DMS153 treated with DMSO at 0.1 percent for 48 hours (cell line): ENCODE data around the gene TLR8.

Experiments
- DNase-seq: peaks from one replicate; lab custom pipeline; 2025; ENCODE audit not compliant: unreplicated experiment; lab: John Stamatoyannopoulos, UW

TLR8 gene

DNA sequence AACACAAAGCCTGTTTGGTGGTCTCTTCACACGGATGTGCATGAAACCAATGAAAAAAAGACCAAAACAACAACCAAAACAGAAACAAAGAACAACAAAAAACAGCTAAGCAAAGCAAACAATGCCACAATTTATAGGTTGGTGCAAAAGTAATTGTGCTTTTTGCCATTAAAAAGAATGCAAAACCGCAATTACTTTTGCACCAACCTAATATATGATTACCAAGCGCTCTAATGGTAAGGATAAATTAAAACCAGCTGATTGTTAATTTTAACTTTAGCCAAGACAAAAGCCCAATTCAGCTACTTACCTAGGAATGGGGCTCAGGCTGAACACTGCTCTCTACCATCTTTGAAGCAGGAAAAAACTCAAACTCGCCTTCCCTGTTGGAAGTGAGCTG is 39.1 kb downstream of the TLR8 start:
- no peak for DNase-seq

DNA sequence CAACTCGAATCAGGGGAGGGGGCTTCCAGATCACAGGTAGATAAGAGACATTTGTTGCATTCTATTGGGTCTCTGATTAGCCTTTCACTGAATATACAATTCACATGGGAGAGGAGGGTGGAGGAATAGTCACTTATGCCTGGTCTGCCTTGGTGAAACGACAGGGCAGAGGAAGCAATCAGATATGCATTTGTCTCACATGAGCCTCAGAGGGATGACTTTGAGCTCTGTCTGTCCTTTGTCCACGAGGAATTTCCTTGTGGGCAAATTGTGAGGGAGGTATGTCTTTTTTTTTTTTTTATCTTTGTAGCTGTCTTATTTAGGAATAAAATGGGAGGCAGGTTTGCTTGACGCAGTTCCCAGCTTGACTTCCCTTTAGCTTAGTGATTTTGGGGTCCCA is 40.0 kb downstream of the TLR8 start:
- DNase-seq: no peak

DNA sequence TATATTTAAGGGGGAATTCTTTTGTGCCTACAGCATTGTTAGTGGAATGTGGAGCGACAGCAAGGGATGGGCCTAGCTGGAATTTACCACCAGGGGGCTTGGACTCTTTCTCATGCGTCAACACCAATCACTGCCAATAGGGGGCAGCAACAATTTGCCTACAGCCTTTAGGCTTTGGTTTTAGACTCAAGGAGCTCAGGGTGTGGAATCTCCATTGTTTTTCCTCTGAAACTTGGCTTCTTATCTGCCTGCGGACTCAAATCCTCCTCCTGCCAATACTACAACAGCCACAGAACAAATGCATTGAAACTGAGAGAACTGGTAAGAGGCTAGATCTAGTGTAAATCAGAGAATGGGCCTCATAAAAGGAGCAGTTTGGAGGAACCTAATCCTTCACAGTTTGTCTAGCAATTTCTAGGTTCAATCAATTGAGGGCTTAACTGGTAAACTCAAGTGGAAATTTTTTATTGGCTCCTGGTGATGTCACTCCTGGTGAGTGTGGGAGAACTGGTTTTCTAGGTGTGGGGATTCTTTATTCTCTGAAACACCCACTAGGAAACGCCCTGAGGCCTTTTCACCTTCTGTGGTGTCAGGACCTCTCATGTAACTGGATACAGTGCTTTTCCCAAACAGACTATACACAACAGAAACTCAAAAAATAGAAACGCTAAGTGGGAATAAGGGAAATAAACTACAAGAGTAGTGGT is 40.6 kb downstream of the TLR8 start:
- DNase-seq: peak; percentile 68

DNA sequence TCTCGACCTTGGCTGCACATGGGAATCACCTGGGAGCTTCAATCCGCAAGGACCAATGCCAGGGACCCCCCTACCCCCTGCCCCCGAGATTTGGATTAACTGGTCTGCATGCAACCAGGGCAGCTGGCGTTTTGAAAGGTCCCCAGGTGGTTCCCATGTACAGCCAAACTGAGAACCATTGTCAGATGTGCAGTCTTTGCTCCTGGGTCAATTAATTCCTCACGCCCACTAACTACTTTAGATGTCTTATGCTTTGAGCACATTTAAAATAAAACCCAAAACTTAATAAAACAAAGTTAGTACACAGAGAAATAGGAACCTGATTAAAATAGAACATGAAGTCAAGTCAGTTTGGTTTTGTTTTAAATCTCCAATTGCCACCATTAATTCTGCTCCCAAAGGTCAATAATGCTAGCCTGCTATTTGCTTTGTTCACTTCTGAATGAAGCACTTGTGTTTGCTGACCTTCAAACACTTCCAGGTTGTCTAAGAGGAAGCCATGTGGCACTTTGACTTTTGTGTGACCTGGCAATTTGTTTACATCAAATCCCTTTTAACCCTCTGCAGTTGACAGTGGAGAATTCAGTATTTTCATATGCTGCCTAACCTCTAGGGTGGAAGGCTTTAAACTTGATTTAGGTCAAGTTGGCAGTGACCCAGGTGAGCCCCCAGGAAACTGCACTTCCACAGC is 41.3 kb downstream of the TLR8 start:
- no peak for DNase-seq

DNA sequence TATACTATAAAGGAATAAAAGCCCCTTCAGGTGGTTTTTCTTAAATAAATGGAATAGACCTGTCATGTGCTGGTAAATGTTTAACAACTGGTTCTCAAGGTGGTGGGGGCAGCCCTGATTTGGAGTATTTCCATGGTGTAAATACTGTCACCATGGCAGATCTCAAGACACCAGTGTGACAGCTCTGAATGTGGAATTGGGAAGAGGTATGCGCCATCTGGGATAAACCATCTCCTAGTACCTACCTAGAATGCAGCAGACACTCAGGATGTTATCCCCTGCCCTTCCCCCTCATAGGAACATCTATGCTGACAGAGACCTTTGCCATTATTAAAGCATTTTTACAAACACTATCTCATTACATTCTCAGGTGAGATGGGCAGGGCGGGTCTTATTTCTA is 42.1 kb downstream of the TLR8 start:
- DNase-seq: no peak

DNA sequence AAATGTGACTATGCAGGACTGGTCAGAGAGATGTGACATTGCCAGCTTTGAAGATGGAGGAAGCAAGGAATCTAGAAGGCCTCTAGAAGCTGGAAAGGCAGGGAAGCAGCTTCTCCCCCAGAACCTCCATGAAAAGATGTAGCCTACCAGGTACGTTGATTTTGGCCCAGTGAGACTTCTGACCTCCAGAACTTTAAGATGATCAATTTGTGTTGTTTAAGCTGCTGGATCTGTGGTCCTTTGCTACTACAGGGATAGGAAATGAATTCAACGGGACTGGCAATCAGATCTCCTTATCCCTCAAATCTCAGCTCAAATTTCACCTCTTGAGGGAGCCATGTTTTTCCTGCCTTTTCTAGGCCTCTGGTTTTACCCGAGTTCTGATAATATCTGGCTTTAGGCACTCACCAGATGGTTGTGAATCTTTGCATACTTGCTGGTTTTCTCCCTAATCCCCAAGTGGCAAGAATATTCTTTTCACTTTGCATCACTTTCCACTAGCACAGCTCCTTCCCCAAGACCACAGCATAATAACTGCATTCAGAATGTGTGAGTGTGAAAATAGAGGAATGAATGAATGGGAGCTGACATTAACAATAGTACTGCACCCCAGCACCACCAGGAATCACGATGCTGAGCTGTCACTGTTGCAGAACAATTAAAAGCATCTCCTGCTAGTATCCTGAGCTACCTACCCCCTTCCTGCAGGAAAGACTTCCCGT is 42.9 kb downstream of the TLR8 start:
- DNase-seq: no peak

DNA sequence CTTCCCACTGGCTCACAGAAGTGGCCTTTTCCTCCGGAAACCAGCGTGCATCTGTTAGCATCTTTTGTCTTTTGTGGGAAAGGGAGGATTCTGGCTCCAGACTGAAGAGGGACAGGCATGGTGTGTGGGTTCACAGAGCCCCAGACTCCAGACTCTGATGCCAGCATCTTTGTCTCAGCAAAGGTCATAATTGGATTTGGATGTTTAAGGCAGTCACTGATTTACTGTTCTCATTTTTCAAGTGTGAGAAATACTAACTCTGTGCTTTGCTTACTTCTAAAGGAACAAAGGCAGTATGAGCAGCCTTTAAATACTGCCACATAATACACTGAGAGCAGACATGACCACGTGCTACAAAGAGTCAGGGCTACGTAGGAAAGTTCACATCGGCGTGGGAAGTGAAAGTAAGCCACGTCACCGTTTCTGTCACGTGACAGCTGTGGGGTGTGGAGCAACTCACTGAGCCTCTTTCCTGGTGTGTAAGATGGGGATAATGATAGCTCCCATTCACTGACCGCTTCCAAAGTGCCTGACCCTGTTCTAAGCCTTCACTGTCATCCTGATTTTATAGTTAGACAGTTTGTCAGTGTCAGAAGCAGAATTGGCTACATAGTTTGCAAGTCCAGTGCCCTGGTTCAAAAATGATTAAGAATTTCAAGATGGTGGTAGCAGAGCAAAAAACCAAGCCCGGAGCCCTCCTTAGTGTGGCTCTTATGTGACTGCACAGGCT is 43.7 kb downstream of the TLR8 start:
- no peak for DNase-seq

DNA sequence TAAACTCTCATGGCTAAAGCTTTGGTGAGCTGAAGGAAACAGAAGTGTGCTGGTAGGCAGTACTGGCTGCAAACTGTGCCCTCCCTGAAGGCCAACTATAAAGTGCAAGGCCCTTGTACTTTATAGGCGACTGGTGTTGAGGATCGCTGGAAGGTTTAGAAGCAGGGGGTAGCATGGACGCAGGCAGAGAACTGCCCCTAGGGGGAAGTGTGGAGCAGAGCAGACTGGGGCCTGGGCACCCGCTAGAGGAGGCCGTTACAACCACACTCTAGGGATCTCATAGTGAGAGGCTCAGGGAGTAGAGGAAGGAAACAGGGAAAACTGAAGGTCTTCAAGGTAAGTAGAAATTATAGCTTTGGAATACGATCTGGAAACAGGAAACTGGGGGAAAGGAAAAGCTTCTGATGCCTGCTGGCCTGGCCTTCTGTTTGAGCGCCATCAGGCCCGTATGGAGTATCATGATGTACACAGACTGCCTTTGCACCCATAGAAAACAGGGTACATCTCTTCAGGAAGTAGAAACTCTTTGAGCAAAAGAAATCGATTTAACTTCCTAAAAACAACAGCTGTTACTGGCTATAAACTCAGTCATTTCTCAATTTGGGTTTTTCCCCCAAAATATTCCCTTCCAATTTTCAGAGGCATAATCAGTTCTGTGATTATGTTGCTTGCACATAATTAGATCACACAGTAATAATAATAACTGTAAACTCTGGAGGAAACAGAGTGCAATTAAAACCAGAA is 44.6 kb downstream of the TLR8 start:
- DNase-seq: no peak

DNA sequence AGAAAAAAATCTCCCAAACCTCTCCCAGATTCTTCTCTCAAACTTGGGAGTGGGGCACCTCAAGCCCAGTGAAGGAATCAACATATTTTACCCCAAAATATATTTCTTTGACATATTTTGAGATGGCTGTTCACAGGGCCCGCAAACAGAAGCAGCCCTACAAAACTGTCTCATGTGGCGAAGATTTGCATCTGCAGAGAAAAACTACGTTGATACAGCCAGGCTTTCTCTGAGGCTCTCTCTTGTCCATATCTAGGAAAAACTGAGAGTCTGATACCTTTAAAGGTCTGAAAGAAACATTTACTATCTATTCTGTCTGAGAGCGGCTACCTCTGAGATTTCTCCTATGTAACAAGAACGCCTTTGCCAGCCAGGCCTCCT is 45.2 kb downstream of the TLR8 start:
- DNase-seq: no peak

DNA sequence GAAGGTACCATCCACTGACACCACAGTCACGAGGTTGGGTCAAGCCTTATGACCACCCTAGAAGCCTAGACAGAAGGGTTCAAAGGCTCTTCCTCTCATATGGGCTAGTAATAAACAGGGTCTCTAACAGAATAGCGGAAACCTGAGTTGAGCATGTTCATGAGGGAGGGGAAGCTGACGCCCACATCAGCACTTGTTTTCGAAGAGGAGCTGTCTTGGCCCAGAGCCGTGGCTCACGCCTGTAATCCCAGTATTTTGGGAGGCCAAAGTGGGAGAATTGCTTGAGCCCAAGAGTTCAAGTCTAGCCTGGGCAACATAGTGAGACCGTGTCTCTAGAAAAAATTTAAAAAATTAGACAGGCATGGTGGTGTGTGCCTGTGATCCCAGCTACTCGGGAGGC is 47.0 kb downstream of the TLR8 start:
- DNase-seq: no peak

DNA sequence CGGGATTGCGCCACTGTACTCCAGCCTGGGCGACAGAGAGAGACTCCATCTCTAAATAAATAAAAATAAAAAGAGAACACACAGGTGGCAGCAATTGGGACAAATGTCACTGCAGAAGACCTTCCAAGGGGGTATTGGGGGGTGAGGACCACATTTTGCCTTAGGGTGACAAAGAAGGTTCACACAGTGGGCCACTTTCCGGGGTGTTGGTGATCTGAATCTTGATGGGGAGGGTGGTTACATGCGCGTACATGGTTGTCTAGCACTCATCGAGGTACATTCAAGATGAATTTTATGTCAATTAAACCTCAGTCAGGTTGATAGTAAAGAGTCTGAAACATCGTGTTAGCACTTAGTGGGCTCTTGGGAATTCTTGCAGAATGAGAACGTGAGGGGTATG is 48.0 kb downstream of the TLR8 start:
- no peak for DNase-seq

DNA sequence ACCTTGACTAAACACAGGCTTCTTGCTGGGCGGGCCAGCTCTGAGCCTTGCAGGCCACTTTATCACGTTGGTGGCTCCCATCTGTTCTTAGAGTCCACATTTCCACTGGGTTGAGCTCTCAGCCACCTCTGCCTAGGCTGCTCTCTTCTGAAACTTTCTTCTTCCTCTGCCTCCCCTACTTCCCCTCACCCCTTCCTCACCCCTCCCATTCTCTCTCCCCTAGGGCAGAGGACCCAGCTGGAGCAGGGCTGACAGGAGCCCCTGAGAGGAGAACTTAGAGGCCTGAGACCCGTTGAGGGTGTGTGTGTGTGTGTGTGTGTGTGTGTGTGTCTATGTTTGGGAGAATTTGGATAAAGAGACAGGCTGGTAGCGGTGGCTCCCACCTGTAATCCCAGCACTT is 48.6 kb downstream of the TLR8 start:
- no peak for DNase-seq

DNA sequence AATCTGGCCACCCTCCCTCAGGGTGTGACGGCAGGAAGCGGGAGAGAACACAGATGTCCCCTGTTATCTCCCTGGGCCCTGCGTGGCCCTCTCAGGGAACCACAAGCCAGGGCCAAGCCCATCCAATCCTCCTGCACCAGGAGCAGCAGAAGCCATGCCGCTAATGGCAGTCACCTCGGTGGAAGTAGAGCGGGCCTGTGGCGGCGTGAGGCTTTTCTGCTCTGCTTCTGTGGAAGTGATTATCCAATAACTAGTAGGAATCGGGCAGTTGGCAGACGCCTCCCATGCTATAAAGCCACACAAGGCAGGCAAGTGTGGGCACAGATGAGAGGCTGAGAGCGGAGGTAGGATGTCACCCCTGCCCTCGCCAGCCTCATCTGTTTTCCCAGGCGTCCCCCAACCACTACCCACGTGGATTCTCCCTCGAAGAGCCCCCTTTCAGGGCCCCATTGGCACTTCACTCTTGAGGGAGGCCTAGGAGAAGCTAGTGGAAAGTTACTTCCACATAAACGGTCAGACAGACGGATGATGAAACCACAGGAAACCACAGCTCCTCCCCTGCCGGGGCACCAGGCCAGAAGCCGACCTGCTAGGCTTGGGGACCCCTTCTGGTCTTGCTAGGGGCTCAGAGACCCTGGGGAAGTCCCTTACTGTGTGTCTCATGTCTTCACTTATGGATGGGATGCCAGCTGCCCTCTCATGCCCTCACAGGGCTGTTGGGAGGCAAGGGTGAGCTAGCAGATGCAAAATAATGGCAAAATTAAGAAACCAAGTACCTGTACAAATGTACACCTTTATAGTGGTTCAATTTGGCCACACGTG is 49.7 kb downstream of the TLR8 start:
- DNase-seq: no peak

DNA sequence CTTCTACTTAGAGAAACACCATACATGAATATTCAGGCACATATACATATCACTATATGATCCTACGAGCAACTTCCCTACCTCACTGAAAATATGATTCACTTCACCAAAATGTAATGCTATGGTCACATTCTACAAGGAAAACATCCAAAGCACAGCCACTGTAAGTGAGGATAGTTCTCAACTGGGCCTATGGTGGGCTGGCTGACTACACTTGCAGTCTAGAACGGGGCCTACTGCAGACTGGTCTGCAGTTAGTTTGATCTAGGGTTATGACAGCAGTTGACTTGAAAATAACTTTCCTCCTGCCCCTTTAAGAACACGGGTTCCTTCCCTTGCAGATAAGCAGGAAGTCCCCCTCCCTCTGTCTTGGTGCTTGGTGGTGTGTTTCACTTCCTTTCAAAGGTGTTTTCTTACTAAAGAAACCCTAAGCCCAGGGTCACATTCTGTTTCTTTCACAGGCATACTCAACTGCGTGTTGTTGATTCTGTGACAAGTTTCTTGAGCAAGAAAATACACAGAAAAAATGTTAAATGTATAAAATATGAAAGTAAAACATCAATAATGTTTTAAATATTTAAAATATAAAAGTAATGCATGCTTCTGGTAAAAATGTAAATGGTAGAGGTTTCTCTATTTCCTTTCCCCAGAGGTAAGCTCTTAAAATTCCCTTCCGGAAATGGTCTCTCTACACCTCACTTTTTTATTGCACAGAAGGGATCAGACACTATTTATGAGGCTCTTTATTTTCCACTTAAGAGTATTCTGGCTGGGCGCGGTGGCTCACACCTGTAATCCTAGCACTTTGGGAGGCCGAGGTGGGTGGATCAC is 50.5 kb downstream of the TLR8 start:
- no peak for DNase-seq

DNA sequence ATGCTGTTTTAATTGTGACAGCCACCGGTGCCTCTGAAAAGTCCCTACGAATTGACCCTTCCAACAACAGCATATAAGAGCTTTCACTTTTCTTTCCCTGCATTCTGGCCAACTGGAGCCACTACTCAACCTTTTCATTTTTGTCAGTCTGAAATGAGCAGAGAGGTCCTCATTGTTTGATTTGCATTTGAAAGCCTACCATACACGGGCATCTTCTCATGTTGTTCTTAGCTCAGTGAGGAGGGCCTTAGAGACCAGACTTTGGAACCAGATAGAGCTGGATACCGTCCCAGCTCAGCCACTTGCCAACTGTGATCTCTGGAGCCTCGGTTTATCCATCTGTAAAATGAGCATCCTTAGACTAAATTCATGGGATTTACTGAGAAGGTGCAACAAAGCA is 51.6 kb downstream of the TLR8 start:
- DNase-seq: no peak

DNA sequence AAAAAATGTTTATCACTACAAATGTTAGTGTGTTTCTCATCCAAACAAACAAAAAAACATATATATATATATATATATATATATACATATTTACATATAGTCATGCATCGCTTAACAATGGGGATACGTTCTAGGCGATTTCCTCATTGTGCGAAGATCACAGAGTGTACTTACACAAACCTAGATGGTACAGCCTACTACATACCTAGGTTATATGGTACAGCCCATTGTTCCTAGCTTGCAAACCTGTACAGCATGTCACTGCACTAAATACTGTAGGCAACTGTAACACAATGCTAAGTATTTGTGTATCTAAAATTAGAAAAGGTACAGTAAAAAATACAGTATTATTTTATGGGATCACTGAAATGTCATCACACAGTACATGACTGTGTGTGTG is 52.0 kb downstream of the TLR8 start:
- no peak for DNase-seq

DNA sequence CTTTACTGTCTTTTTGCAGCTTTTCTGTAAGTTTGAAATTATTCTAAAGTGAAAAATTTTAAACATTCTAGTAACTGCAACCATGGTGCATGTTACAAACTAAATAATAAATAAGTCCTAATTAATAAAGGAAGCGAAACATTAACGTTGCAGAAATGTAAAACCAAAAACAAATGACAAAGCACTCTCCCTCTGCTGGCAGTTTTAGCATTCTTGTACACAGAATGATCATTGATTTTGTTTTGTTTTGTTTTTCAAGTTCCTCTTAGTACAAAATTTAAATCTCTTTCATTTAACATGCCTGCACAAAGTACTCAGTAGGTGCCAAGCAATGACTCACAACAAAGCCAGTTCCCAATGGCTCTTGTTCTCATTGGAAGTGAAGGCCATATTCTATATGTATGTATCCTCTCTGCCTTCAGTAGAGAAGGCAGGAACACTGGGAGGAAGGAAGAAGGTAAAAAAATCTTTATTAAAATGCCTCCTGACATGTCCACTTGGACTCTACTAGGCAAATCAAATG is 54.8 kb downstream of the TLR8 start:
- DNase-seq: no peak

DNA sequence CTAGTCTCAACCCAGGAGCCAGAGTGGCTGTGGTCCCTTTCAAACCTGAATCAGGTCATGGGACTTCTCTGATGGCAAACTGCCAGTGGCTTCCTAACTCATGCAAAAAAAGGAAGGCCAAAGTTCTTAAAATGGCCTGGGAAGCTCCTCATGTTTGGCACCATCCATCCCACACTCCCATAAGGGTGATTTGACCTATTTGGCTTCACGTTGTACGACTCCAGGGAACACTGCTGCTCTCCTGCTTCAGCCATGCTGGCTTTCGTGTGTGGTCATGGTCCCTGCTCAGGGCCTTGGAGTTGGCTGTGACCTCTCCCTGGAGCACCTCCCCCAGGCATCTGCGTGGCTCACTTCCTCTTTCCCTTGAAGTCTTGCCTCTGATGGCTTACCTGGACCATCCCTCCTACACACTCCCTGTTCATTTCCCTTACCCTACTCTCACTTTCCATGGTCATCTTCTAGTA is 55.7 kb downstream of the TLR8 start:
- DNase-seq: no peak
